BJ (cell line): ENCODE measurements around the gene SMURF1. TPM values are rescaled to one million over a fixed set of nuclear protein-coding genes. Genes with fewer than 3 reads are reported as not detected.

ENCODE experiments used
- CTCF ChIA-PET: fragments of 350-600 bp; formaldehyde crosslinking; extraction: SDS; loops from one replicate; lab custom pipeline; 2021; ENCODE audit warnings: antibody characterized with exemption, inconsistent platforms; lab: Yijun Ruan, JAX
- POLR2A ChIA-PET: fragments of 300-600 bp; sonication (Branson Sonifier 250); formaldehyde crosslinking; extraction: SDS; loops from one replicate; lab custom pipeline; 2021; ENCODE audit warnings: antibody characterized with exemption; lab: Charles Lee
- DNase-seq: peaks from one replicate; pipeline ENCODE4 v3.0.0-alpha.2; 2011; ENCODE audit warnings: low read depth
- H3K27me3 ChIP-seq: 2 replicates; pipeline ENCODE4 v1.6.0; 2011; ENCODE audit warnings: low read length; ENCODE audit not compliant: control insufficient read depth, insufficient read depth
- H3K36me3 ChIP-seq: 2 replicates; pipeline ENCODE4 v1.5.1; 2011; ENCODE audit warnings: low read length; ENCODE audit not compliant: control insufficient read depth, insufficient read depth
- H3K4me3 ChIP-seq: 2 replicates; pipeline ENCODE4 v1.5.1; 2011; ENCODE audit warnings: low read depth, mild to moderate bottlenecking, control low read depth, low read length
- CTCF ChIP-seq: IDR thresholded peaks from 2 replicates; pipeline ENCODE4 v1.5.1; 2011; ENCODE audit warnings: low read depth, mild to moderate bottlenecking, control low read depth, inconsistent platforms, low read length, moderate library complexity; ENCODE audit not compliant: insufficient read depth
- polyA plus RNA-seq: library from polyadenylated mRNA; depleted of rRNA; stranded (reverse); fragments of >200 nt; gene quantifications from 2 replicates; pipeline ENCODE4 v1.2.3, GENCODE V29; 2011

Gene SMURF1
- polyA plus RNA-seq, 1 experiment = 15.4 TPM

GRCh38 chr7:99012722-99013121, 131.2 kb downstream of the SMURF1 start:
- H3K36me3 ChIP-seq = peaks cover 39% of the 10 kb centered on the region
- H3K27me3 ChIP-seq = no peaks in the 10 kb centered on the region
- no peak for TF ChIP-seq CTCF
- H3K4me3 ChIP-seq = no peak overlapping the region
- CTCF ChIA-PET = interaction anchor here (0.9 to 1.5 kb wide), 2 partner anchors 14 to 19 kb away, joined by 3 to 5 read pairs; no protein-coding TSS in a partner anchor
- DNase-seq = no peak
- POLR2A ChIA-PET = interaction anchor here (0.7 kb wide), 1 partner anchor 10 kb away, joined by 3 read pairs; no protein-coding TSS in a partner anchor

- H3K4me3 ChIP-seq = no peak overlapping the region
- TF ChIP-seq CTCF = no peak
- CTCF ChIA-PET = interaction anchor here (0.9 to 1.5 kb wide), 2 partner anchors 15 to 20 kb away, joined by 3 to 5 read pairs; no protein-coding TSS in a partner anchor
- DNase-seq = no peak
- H3K36me3 ChIP-seq = peaks cover 39% of the 10 kb centered on the region
- POLR2A ChIA-PET = interaction anchor here (0.7 kb wide), 1 partner anchor 11 kb away, joined by 3 read pairs; no protein-coding TSS in a partner anchor
- H3K27me3 ChIP-seq = no peaks in the 10 kb centered on the region
Observed at GRCh38 chr7:99011706-99012404, 132.1 kb downstream of the SMURF1 start.

- POLR2A ChIA-PET = no interaction called here
- peaks cover 42% of the 10 kb centered on the region for H3K36me3 ChIP-seq
Observed at GRCh38 chr7:99011341-99011705, 132.6 kb downstream of the SMURF1 start.

GRCh38 chr7:99010281-99010680, 133.6 kb downstream of the SMURF1 start:
- no peak for DNase-seq
- Histone ChIP-seq H3K27me3 (no peaks in the 10 kb centered on the region), H3K4me3 (no peak overlapping the region), H3K36me3 (peaks cover 47% of the 10 kb centered on the region)
- POLR2A ChIA-PET = no interaction called here
- CTCF ChIA-PET = no interaction called here
- TF ChIP-seq CTCF = no peak

More at GRCh38 chr7:99011341-99011705, 132.6 kb downstream of the SMURF1 start:
- DNase-seq = no peak
- Histone ChIP-seq H3K4me3 (no peak overlapping the region), H3K27me3 (no peaks in the 10 kb centered on the region)
- TF ChIP-seq CTCF = no peak
- CTCF ChIA-PET = interaction anchor here (1.5 kb wide), 1 partner anchor 15 kb away, joined by 5 read pairs; no protein-coding TSS in a partner anchor

- POLR2A ChIA-PET = interaction anchor here (0.6 kb wide), 1 partner anchor 8 kb away, joined by 8 read pairs; no protein-coding TSS in a partner anchor
- no peak for TF ChIP-seq CTCF
- no peak overlapping the region for H3K4me3 ChIP-seq
- H3K36me3 ChIP-seq = peaks cover 46% of the 10 kb centered on the region
- H3K27me3 ChIP-seq = no peaks in the 10 kb centered on the region
- DNase-seq = no peak
- CTCF ChIA-PET = no interaction called here
Observed at GRCh38 chr7:99008921-99009530, 134.9 kb downstream of the SMURF1 start.
